Activated CD8-positive, alpha-beta T cell treated with anti-CD3 and anti-CD28 coated beads for 36 hours (primary cell): ENCODE measurements around the gene MYO3B. TPM values are rescaled to one million over a fixed set of nuclear protein-coding genes. Genes with fewer than 3 reads are reported as not detected.

Experiments used
- ATAC-seq: fragments of 200-7000 bp; cut with Tn5 transposase; one replicate; pipeline ENCODE4 v1.10.0; 2021; ENCODE audit warnings: mild to moderate bottlenecking, moderate library complexity
- CTCF ChIA-PET: fragments of 350-600 bp; sonication (Branson Sonifier 250); formaldehyde crosslinking; loops from one replicate; lab custom pipeline; 2021; ENCODE audit warnings: antibody characterized with exemption; lab: Charles Lee
- POLR2A ChIA-PET: fragments of 350-600 bp; sonication (Branson Sonifier 250); formaldehyde crosslinking; loops from one replicate; lab custom pipeline; 2021; ENCODE audit warnings: antibody characterized with exemption; lab: Charles Lee
- DNase-seq: peaks from one replicate; pipeline ENCODE4 v3.0.0-alpha.2; 2020
- H3K27ac Mint-ChIP-seq: one replicate; pipeline ENCODE4 v1.8.0; 2021; ENCODE audit warnings: mild to moderate bottlenecking, mixed read lengths
- H3K27me3 Mint-ChIP-seq: one replicate; pipeline ENCODE4 v1.8.0; 2021; ENCODE audit warnings: mixed read lengths
- H3K36me3 Mint-ChIP-seq: one replicate; pipeline ENCODE4 v1.8.0; 2021; ENCODE audit warnings: low read depth, mixed read lengths
- H3K4me1 Mint-ChIP-seq: one replicate; pipeline ENCODE4 v1.8.0; 2021; ENCODE audit warnings: low read depth, mixed read lengths
- H3K4me3 Mint-ChIP-seq: one replicate; pipeline ENCODE4 v1.8.0; 2021; ENCODE audit warnings: mild to moderate bottlenecking, moderate library complexity, mixed read lengths
- H3K9me3 Mint-ChIP-seq: one replicate; pipeline ENCODE4 v1.8.0; 2021; ENCODE audit warnings: mixed read lengths
- intact Hi-C: fragments of 100-400 bp; cut with micrococcal nuclease; formaldehyde crosslinking; loops from one replicate; pipeline ENCODE4 v1.10.0; 2022
- total RNA-seq, 2 experiments: library from RNA; stranded (reverse); gene quantifications; one replicate each; pipeline ENCODE4 v1.2.3, GENCODE V29; 2021
- TF ChIP-seq, protein P1 (sequence below): fragments of 200-600 bp; IDR thresholded peaks from one replicate; pipeline ENCODE4 v1.8.0; 2022; ENCODE audit warnings: antibody characterized with exemption, mild to moderate bottlenecking

MYO3B gene
- total RNA-seq, 2 experiments from 2014 or later: 0.09 to 0.20 TPM

GRCh38 chr2:170218931-170219330 lies 41.0 kb downstream of the MYO3B start:
- Mint-ChIP-seq H3K36me3 (no peaks in the 10 kb centered on the region), H3K4me1 (no peaks in the 10 kb centered on the region), H3K4me3 (no peak overlapping the region), H3K27ac (no peak overlapping the region), H3K9me3 (no peaks in the 10 kb centered on the region), H3K27me3 (no peaks in the 10 kb centered on the region)
- TF ChIP-seq, protein P1, sequence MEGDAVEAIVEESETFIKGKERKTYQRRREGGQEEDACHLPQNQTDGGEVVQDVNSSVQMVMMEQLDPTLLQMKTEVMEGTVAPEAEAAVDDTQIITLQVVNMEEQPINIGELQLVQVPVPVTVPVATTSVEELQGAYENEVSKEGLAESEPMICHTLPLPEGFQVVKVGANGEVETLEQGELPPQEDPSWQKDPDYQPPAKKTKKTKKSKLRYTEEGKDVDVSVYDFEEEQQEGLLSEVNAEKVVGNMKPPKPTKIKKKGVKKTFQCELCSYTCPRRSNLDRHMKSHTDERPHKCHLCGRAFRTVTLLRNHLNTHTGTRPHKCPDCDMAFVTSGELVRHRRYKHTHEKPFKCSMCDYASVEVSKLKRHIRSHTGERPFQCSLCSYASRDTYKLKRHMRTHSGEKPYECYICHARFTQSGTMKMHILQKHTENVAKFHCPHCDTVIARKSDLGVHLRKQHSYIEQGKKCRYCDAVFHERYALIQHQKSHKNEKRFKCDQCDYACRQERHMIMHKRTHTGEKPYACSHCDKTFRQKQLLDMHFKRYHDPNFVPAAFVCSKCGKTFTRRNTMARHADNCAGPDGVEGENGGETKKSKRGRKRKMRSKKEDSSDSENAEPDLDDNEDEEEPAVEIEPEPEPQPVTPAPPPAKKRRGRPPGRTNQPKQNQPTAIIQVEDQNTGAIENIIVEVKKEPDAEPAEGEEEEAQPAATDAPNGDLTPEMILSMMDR: no peak
- POLR2A ChIA-PET: no interaction called here
- no peak for DNase-seq
- intact Hi-C loops: no loop called here
- no peak for ATAC-seq
- CTCF ChIA-PET: no interaction called here

DNA sequence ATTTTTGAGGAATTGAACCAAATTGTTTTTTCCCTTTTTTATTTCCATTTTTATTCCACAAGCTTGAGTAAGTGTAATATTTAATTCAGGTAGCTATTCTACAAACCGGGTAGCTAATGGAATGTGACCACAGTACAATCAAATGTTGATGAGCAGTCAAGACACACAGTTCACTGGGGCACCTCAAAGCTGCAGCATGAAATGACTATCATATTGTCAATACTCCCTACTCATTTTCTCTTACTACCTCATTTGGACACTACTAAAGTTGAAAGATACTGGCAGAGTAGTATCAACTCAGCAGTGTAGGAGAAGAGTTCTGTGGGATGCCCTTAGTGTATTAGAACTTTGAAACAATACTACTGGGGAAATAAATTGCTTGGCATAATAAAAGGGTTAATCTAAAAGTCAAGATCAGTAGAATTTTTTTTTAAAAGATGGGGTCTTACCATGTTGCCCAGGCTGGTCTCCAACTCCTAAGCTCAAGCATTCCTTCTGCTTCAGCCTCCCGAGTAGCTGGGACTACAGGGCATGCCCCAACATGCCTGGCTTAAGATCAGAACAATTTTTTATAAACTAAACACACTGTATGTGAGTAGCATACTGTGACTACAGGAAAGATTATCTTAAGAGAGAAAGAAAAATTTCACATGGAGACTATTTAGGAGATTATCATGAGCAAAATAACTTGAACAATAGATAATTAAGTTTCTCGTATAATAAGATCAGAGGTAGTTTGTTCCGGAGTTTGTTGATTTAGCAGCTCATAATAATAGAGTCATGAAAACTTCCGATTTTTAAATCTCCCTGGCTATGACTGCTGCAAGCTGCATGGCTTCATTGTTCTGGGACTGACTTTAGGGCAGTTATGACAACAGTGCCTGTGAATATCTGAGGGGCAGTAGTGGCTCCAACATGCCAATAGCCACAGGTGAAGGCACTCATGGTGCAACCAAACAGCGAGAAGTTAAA lies 43.7 kb downstream of the MYO3B start:
- ChIA-PET CTCF (interaction anchor here (1.2 to 1.9 kb wide), 2 partner anchors 11 to 15 kb away, joined by 3 to 8 read pairs; no protein-coding TSS in a partner anchor), POLR2A (no interaction called here)
- intact Hi-C loops: no loop called here
- H3K9me3 Mint-ChIP-seq: no peaks in the 10 kb centered on the region
- no peaks in the 10 kb centered on the region for H3K36me3 Mint-ChIP-seq
- DNase-seq (no peak), ATAC-seq (no peak)
- H3K4me1 Mint-ChIP-seq: no peaks in the 10 kb centered on the region
- TF ChIP-seq, protein P1: no peak
- H3K27me3 Mint-ChIP-seq: no peaks in the 10 kb centered on the region
- H3K4me3 Mint-ChIP-seq: no peak overlapping the region
- no peak overlapping the region for H3K27ac Mint-ChIP-seq

- TF ChIP-seq, protein P1: no peak
- intact Hi-C loops: no loop called here
Observed at GRCh38 chr2:170222298-170222697, 44.4 kb downstream of the MYO3B start.

DNA sequence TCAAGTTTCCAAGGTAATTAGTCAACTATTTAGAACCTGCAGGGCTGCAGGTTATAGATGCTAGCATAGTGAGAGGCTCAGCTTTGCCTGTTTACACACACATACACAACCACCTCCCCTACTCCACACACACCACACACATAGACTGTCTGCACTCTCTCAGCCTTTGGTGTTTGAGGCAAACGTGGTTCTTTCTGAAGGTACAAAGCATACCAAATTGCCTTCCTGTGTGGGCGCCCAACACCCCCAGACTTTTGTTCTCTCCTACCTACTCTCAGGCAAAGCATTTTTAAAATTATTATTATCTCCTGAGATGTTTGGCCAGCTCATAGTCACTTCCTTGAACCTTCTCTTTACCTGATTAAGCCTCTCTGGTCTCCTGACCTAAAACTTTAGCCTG lies 44.9 kb downstream of the MYO3B start:
- intact Hi-C loops: no loop called here
- no peak for DNase-seq
- H3K27ac Mint-ChIP-seq: no peak overlapping the region
- no peak overlapping the region for H3K4me3 Mint-ChIP-seq
- POLR2A ChIA-PET: no interaction called here
- no peaks in the 10 kb centered on the region for H3K27me3 Mint-ChIP-seq
- ATAC-seq: no peak
- TF ChIP-seq, protein P1: no peak
- no peaks in the 10 kb centered on the region for H3K36me3 Mint-ChIP-seq
- no peaks in the 10 kb centered on the region for H3K4me1 Mint-ChIP-seq
- CTCF ChIA-PET: interaction anchor here (1.2 to 1.9 kb wide), 2 partner anchors 10 to 13 kb away, joined by 3 to 8 read pairs; no protein-coding TSS in a partner anchor
- H3K9me3 Mint-ChIP-seq: no peaks in the 10 kb centered on the region

More at GRCh38 chr2:170222298-170222697, 44.4 kb downstream of the MYO3B start:
- Mint-ChIP-seq H3K36me3 (no peaks in the 10 kb centered on the region), H3K4me1 (no peaks in the 10 kb centered on the region), H3K27ac (no peak overlapping the region), H3K27me3 (no peaks in the 10 kb centered on the region), H3K4me3 (no peak overlapping the region), H3K9me3 (no peaks in the 10 kb centered on the region)
- ChIA-PET CTCF (interaction anchor here (1.2 to 1.9 kb wide), 2 partner anchors 10 to 14 kb away, joined by 3 to 8 read pairs; no protein-coding TSS in a partner anchor), POLR2A (no interaction called here)
- DNase-seq (no peak), ATAC-seq (no peak)
